Measurements from ENCODE around the gene POGLUT2.

POGLUT2 gene

DNA sequence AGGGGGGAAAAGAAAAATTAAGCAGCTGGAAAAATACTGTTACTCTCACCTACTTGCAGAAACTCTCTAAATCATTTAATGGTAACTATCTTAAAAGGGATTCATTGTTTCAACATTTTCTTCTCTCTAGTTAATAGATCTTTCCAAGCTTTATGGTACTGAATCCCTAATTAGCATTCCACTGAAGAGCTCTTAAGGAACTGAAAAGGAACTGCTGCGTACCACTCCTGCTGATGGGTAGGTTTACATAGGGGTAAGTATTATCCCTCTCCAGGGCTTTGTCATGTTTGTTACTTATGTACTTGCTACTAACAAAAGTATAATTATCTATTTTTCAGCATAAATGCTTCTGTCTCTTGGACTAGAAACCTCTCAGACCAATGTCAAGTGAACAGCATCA, 37.7 kb downstream of the POGLUT2 start:
- DNase-seq = no peak

DNA sequence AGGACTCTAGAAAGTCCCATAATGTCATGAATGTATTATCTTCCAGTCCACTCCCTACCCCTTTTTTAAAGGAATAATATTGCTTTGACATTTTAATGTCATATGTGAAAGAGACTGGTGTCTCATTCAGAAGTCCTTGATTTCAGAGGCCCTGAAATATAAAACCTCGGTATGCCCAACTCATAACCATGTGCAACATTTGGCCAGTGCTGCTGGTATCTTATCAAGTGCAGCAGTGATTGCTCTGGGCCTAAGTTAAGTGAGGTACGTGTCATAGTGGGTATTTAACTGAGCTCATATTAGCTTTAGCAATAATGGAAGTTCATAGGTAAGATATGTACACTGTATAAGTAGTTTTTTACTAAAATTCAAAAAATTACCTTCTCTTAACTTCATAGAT, 39.9 kb downstream of the POGLUT2 start:
- no peak for DNase-seq

DNA sequence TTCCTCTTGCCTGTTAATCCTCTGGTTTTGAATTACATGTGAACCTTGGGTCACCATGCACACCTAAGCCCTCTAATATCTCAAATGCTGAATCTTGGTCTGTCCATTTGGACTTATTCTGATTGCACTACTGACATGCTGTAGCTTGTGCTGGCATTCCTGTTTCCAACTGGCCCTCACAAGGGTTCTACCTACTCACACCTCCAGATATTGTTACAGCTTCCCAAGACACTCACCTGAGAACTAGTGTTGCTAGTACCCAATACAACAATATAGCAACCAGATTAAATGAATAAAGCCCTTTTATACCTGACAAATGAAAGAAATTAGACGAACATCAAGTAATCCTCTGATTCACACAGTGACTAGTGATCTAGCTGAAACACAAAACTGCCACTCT, 41.8 kb downstream of the POGLUT2 start:
- no peak for DNase-seq

DNA sequence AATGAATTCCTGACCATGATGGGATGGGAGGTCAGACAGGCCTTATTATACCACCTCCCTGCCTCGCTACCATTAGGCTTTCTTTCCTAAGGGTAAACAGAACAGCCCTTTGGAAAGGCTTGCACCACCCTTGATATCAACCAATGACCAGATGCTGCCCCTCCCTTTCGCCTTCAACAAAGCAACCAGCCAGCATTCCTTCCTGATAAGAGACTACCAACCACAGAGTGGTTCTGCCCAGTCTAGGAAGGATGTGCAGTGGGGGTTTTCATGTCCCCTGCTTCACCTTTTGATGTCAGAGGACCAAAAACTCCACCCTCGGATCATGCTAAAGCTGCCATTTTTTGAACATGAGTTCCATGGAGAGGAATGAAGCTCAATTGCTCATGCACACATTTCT, 46.9 kb downstream of the POGLUT2 start:
- DNase-seq = no peak

DNA sequence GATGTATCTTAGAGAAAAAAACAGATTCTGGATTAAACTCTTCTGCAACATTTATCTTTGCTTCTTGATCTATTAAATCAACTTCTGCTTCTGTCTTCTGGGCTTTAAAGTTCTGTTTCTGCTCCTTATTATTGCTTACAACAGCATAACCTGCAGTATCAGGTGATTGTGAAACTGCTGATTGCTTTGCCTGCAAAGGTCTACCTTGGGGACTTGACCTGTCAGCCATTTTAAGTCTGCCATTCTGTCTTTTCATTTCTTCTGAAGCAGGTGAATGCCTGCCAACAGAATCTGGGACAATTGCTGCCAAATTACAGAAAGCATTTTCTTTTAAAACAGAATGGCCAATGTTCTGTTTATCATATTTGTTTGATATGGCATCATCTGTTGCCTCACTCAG, 56.3 kb downstream of the POGLUT2 start:
- DNase-seq = no peak

DNA sequence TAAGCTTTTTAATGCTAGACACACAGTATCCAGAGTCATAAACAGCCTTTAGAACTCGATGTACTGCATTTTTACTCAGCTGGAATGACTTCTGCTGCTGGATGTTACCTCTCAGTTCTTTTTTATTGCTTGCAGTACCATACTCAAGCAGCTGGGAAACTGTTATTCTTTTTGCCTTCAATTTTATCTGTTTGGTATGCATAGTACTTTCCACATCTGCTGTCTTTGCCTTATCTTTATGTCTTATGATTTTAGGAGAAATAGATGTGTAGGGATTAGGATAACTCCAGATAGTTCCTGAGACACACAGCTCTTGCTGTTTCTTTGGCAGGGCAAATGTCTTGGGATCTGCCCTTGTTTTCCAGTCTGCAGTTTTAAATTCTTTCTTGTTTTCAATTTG, 56.7 kb downstream of the POGLUT2 start:
- no peak for DNase-seq
